Hippocampal formation (tissue), 2 donors: ENCODE measurements around the gene SNRPD2.
"Not testable (repeated sequence)": the region's sequence is repeated elsewhere in the genome, so short reads cannot be mapped to it uniquely, and the experiment has no call there.

ENCODE experiments used
- DNase-seq, 2 donors: peaks; one replicate each; lab custom pipeline; 2025; lab: John Stamatoyannopoulos, UW

SNRPD2 gene

GRCh38 chr19:45705115-45705514 is 13.4 kb upstream of the SNRPD2 start:
- no peak for DNase-seq

GRCh38 chr19:45701676-45702075 is 9.9 kb upstream of the SNRPD2 start:
- DNase-seq: no peak

GRCh38 chr19:45693106-45693788 is 1.5 kb upstream of the SNRPD2 start:
- peak in 1 of 2 donors; percentile 51 for DNase-seq

GRCh38 chr19:45692187-45693105 is 693 bp upstream of the SNRPD2 start, which contains the start of gene QPCTL:
Gene QPCTL, plus strand, starts transcription at chr19:45692666. Its CDS starts 38 bp downstream, at chr19:45692704.
- peak; percentile 96 to 100 for DNase-seq

- DNase-seq: no peak
Observed at GRCh38 chr19:45687599-45687998, 4.2 kb downstream of the SNRPD2 start.

- not testable (repeated sequence) for DNase-seq
Observed at GRCh38 chr19:45685045-45685444, 6.7 kb downstream of the SNRPD2 start.

GRCh38 chr19:45682908-45683307 is 8.8 kb downstream of the SNRPD2 start:
- DNase-seq: no peak

GRCh38 chr19:45682117-45682516 is 9.6 kb downstream of the SNRPD2 start:
- DNase-seq: no peak

GRCh38 chr19:45681391-45682015 is 10.2 kb downstream of the SNRPD2 start:
- DNase-seq: peak; percentile 73 to 86

GRCh38 chr19:45677351-45678230 is 14.2 kb downstream of the SNRPD2 start:
- DNase-seq: peak in 1 of 2 donors; percentile 57

GRCh38 chr19:45676851-45677263 is 14.9 kb downstream of the SNRPD2 start:
- DNase-seq: no peak

- DNase-seq: no peak
Observed at GRCh38 chr19:45674946-45675345, 16.8 kb downstream of the SNRPD2 start.

- peak in 1 of 2 donors; percentile 83 for DNase-seq
Observed at GRCh38 chr19:45670670-45671453, 20.9 kb downstream of the SNRPD2 start.

- DNase-seq: no peak
Observed at GRCh38 chr19:45668342-45668871, 23.3 kb downstream of the SNRPD2 start.

- peak in 1 of 2 donors; percentile 45 for DNase-seq
Observed at GRCh38 chr19:45667620-45668341, 24.0 kb downstream of the SNRPD2 start, which contains the start of gene GIPR. Gene GIPR, plus strand, starts transcription at chr19:45668221. Its CDS starts 1,300 bp downstream, at chr19:45669521.

GRCh38 chr19:45664575-45664974 is 27.2 kb downstream of the SNRPD2 start:
- DNase-seq: no peak

GRCh38 chr19:45663800-45664199 is 28.0 kb downstream of the SNRPD2 start:
- DNase-seq: no peak

- no peak for DNase-seq
Observed at GRCh38 chr19:45660636-45661035, 31.1 kb downstream of the SNRPD2 start.

- DNase-seq: no peak
Observed at GRCh38 chr19:45659096-45659729, 32.5 kb downstream of the SNRPD2 start.
